Nephron (organoid): ENCODE data around the gene MACROD2.

ENCODE experiments used
- H3K27ac Mint-ChIP-seq, 3 experiments: 2 replicates each; pipeline ENCODE4 v1.8.0; 2020; ENCODE audit warnings: mixed read lengths in 3 of 3, mild to moderate bottlenecking in 2 of 3, moderate library complexity in 1 of 3
- H3K27me3 Mint-ChIP-seq: 2 replicates; pipeline ENCODE4 v1.8.0; 2021; ENCODE audit warnings: low read depth, mild to moderate bottlenecking, moderate library complexity, mixed read lengths
- H3K36me3 Mint-ChIP-seq: 2 replicates; pipeline ENCODE4 v1.8.0; 2020; ENCODE audit warnings: low read depth, mixed read lengths
- H3K4me1 Mint-ChIP-seq: 2 replicates; pipeline ENCODE4 v1.8.0; 2020; ENCODE audit warnings: mixed read lengths
- H3K4me3 Mint-ChIP-seq, 3 experiments: 2 replicates each; pipeline ENCODE4 v1.8.0; 2020; ENCODE audit warnings: mild to moderate bottlenecking in 3 of 3, mixed read lengths in 3 of 3, moderate library complexity in 2 of 3
- H3K9me3 Mint-ChIP-seq: 2 replicates; pipeline ENCODE4 v1.8.0; 2020; ENCODE audit warnings: mixed read lengths
- TF ChIP-seq, protein P1 (sequence below), 3 experiments: fragments of 200-600 bp; sonication (generic); IDR thresholded peaks; one replicate each; pipeline ENCODE4 v1.5.0; 2021; ENCODE audit warnings: antibody characterized with exemption in 3 of 3; ENCODE audit not compliant: unreplicated experiment in 3 of 3

Gene MACROD2

GRCh38 chr20:15507151-15507550, 1511.8 kb downstream of the MACROD2 start:
- Mint-ChIP-seq H3K4me3 (no peak overlapping the region), H3K9me3 (no peaks in the 10 kb centered on the region), H3K27me3 (no peaks in the 10 kb centered on the region), H3K27ac (no peak overlapping the region), H3K4me1 (peaks cover 9% of the 10 kb centered on the region), H3K36me3 (no peaks in the 10 kb centered on the region)
- TF ChIP-seq, protein P1, sequence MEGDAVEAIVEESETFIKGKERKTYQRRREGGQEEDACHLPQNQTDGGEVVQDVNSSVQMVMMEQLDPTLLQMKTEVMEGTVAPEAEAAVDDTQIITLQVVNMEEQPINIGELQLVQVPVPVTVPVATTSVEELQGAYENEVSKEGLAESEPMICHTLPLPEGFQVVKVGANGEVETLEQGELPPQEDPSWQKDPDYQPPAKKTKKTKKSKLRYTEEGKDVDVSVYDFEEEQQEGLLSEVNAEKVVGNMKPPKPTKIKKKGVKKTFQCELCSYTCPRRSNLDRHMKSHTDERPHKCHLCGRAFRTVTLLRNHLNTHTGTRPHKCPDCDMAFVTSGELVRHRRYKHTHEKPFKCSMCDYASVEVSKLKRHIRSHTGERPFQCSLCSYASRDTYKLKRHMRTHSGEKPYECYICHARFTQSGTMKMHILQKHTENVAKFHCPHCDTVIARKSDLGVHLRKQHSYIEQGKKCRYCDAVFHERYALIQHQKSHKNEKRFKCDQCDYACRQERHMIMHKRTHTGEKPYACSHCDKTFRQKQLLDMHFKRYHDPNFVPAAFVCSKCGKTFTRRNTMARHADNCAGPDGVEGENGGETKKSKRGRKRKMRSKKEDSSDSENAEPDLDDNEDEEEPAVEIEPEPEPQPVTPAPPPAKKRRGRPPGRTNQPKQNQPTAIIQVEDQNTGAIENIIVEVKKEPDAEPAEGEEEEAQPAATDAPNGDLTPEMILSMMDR (IDR thresholded peaks at IDR 0.05; ENCODE audit: unreplicated experiment in 3 of 3): no peak

- no peaks in the 10 kb centered on the region for H3K36me3 Mint-ChIP-seq
- no peaks in the 10 kb centered on the region for H3K9me3 Mint-ChIP-seq
- peaks cover 10% of the 10 kb centered on the region for H3K4me1 Mint-ChIP-seq
Measured at GRCh38 chr20:15511551-15511950, 1516.2 kb downstream of the MACROD2 start.

GRCh38 chr20:15512916-15513315, 1517.6 kb downstream of the MACROD2 start:
- no peak overlapping the region for H3K4me3 Mint-ChIP-seq
- peaks cover 10% of the 10 kb centered on the region for H3K4me1 Mint-ChIP-seq
- H3K9me3 Mint-ChIP-seq: no peaks in the 10 kb centered on the region
- H3K27me3 Mint-ChIP-seq: no peaks in the 10 kb centered on the region
- H3K27ac Mint-ChIP-seq: peak overlapping the region in 2 of 3 experiments; percentile 15 to 72
- TF ChIP-seq, protein P1 (IDR thresholded peaks at IDR 0.05; ENCODE audit: unreplicated experiment in 3 of 3): no peak
- no peaks in the 10 kb centered on the region for H3K36me3 Mint-ChIP-seq

More at GRCh38 chr20:15511551-15511950, 1516.2 kb downstream of the MACROD2 start:
- TF ChIP-seq, protein P1 (IDR thresholded peaks at IDR 0.05; ENCODE audit: unreplicated experiment in 3 of 3): no peak
- Mint-ChIP-seq H3K4me3 (no peak overlapping the region), H3K27ac (no peak overlapping the region), H3K27me3 (no peaks in the 10 kb centered on the region)

GRCh38 chr20:15515691-15516090, 1520.4 kb downstream of the MACROD2 start:
- no peaks in the 10 kb centered on the region for H3K27me3 Mint-ChIP-seq
- TF ChIP-seq, protein P1 (IDR thresholded peaks at IDR 0.05; ENCODE audit: unreplicated experiment in 3 of 3): peak in 1 of 3 experiments; percentile 11
- no peak overlapping the region for H3K27ac Mint-ChIP-seq
- peaks cover 10% of the 10 kb centered on the region for H3K4me1 Mint-ChIP-seq
- H3K9me3 Mint-ChIP-seq: peaks cover 2% of the 10 kb centered on the region
- H3K4me3 Mint-ChIP-seq: no peak overlapping the region
- no peaks in the 10 kb centered on the region for H3K36me3 Mint-ChIP-seq

DNA sequence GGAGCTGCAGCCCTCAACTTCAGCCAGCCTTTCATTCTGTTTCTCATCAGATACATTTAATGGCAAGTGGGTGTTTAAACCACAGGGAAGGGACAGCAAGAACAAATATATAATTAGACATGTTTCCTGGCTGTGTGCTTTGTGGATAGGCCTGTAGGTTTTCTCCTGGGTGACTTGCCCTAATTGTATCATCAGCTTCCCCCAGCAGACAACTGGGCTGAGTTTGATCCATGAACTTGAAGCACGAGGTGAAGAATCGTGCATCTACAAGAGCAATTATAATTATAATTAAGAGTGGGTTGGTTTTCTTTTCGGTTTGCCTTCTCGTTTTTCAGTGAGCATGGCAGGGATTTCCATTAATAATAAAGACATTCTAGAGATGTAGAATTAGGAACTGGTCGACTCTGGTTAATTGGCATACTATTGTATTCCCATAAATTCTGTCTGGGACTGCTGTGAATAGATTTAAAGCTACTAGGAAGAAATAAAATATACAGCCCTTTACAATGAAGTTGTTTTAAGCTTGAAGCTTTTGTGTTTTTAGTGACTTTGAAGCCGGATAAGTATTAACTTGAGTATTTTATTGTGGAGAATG, 1525.7 kb downstream of the MACROD2 start:
- H3K27ac Mint-ChIP-seq: no peak overlapping the region
- no peak overlapping the region for H3K4me3 Mint-ChIP-seq
- no peaks in the 10 kb centered on the region for H3K36me3 Mint-ChIP-seq
- H3K27me3 Mint-ChIP-seq: no peaks in the 10 kb centered on the region
- no peaks in the 10 kb centered on the region for H3K4me1 Mint-ChIP-seq
- H3K9me3 Mint-ChIP-seq: peaks cover 2% of the 10 kb centered on the region
- TF ChIP-seq, protein P1 (IDR thresholded peaks at IDR 0.05; ENCODE audit: unreplicated experiment in 3 of 3): no peak

- TF ChIP-seq, protein P1 (IDR thresholded peaks at IDR 0.05; ENCODE audit: unreplicated experiment in 3 of 3): no peak
- H3K36me3 Mint-ChIP-seq: no peaks in the 10 kb centered on the region
- peaks cover 4% of the 10 kb centered on the region for H3K9me3 Mint-ChIP-seq
- no peaks in the 10 kb centered on the region for H3K27me3 Mint-ChIP-seq
- H3K4me1 Mint-ChIP-seq: no peaks in the 10 kb centered on the region
- H3K4me3 Mint-ChIP-seq: no peak overlapping the region
- no peak overlapping the region for H3K27ac Mint-ChIP-seq
Measured at GRCh38 chr20:15523400-15523799, 1528.1 kb downstream of the MACROD2 start.
